T-cell (primary cell): Measurements from ENCODE around the gene CLHC1. TPM values are rescaled to one million over a fixed set of nuclear protein-coding genes. Genes with fewer than 3 reads are reported as not detected.
"Not testable (repeated sequence)": the region's sequence is repeated elsewhere in the genome, so short reads cannot be mapped to it uniquely, and the experiment has no call there.

Experiments
- ATAC-seq, 4 experiments: fragments of 200-7000 bp in 3 of 4; fragments of 150-1000 bp in 1 of 4; cut with Tn5 transposase; replicated peaks in 1 of 4; 1 replicate in 3 of 4; 2 replicates in 1 of 4; pipeline ENCODE4 v1.10.0; 2021; ENCODE audit warnings: moderate library complexity in 3 of 4, mild to moderate bottlenecking in 2 of 4, moderate number of reproducible peaks in 1 of 4
- CTCF ChIA-PET, 2 donors: fragments of 300-600 bp; sonication (Branson Sonifier 250); formaldehyde crosslinking; loops; one replicate each; lab custom pipeline; 2022; ENCODE audit warnings: antibody characterized with exemption in 2 of 2; lab: Charles Lee
- POLR2A ChIA-PET, 2 donors: fragments of 300-600 bp; sonication (Branson Sonifier 250); formaldehyde crosslinking; loops; one replicate each; lab custom pipeline; 2022; ENCODE audit warnings: antibody characterized with exemption in 2 of 2; lab: Charles Lee
- DNase-seq, 35 experiments: peaks; one replicate each; pipeline versions ENCODE4 v3.0.0 to v3.0.0-alpha.2; 2013 to 2023
- H3K27ac ChIP-seq: one replicate; pipeline ENCODE4 v1.5.1; 2013; ENCODE audit warnings: low read length
- H3K27me3 ChIP-seq, 2 experiments: replicated peaks in 1 of 2; 1 replicate in 1 of 2; 2 replicates in 1 of 2; pipeline versions ENCODE4 v1.6.1 to v1.7.0; 2013; ENCODE audit warnings: low read length in 1 of 2, mixed read lengths in 1 of 2; ENCODE audit not compliant: control insufficient read depth in 2 of 2, insufficient read depth in 2 of 2; ENCODE audit errors: extremely low read depth in 1 of 2
- H3K36me3 ChIP-seq, 2 donors: 1 replicate in 1 of 2; 2 replicates in 1 of 2; pipeline versions ENCODE4 v1.6.1 to v1.7.0; 2013; ENCODE audit warnings: low read length in 1 of 2; ENCODE audit not compliant: control insufficient read depth in 2 of 2, insufficient read depth in 1 of 2; ENCODE audit errors: extremely low read depth in 1 of 2
- H3K4me1 ChIP-seq, 2 experiments: 1 replicate in 1 of 2; 2 replicates in 1 of 2; pipeline versions ENCODE4 v1.6.1 to v1.7.0; 2013; ENCODE audit warnings: low read length in 2 of 2, mixed read lengths in 1 of 2; ENCODE audit not compliant: insufficient read depth in 2 of 2, control insufficient read depth in 1 of 2; ENCODE audit errors: extremely low read depth in 1 of 2
- H3K4me3 ChIP-seq, 2 donors: 1 replicate in 1 of 2; 2 replicates in 1 of 2; pipeline versions ENCODE4 v1.5.1 to v1.7.0; 2013; ENCODE audit warnings: mild to moderate bottlenecking in 2 of 2, low read length in 1 of 2, moderate library complexity in 1 of 2; ENCODE audit not compliant: control insufficient read depth in 1 of 2; ENCODE audit errors: extremely low read depth in 1 of 2
- H3K9me3 ChIP-seq: 2 replicates; pipeline ENCODE4 v1.7.0; 2013
- H3K27ac Mint-ChIP-seq, 2 donors: one replicate each; pipeline ENCODE4 v1.8.0; 2020 to 2021; ENCODE audit warnings: mild to moderate bottlenecking in 2 of 2, mixed read lengths in 2 of 2
- H3K27me3 Mint-ChIP-seq, 2 donors: one replicate each; pipeline ENCODE4 v1.8.0; 2021 to 2022; ENCODE audit warnings: mixed read lengths in 2 of 2
- H3K36me3 Mint-ChIP-seq: one replicate; pipeline ENCODE4 v1.8.0; 2021; ENCODE audit warnings: mixed read lengths
- H3K4me1 Mint-ChIP-seq, 3 donors: one replicate each; pipeline ENCODE4 v1.8.0; 2020 to 2022; ENCODE audit warnings: mixed read lengths in 3 of 3, mild to moderate bottlenecking in 1 of 3
- H3K4me3 Mint-ChIP-seq, 3 donors: one replicate each; pipeline ENCODE4 v1.8.0; 2020 to 2022; ENCODE audit warnings: mild to moderate bottlenecking in 3 of 3, mixed read lengths in 3 of 3, moderate library complexity in 3 of 3
- H3K9me3 Mint-ChIP-seq, 3 donors: one replicate each; pipeline ENCODE4 v1.8.0; 2020 to 2022; ENCODE audit warnings: mixed read lengths in 3 of 3
- WGBS: methylation state at CpG from one replicate; pipeline ENCODE4 v1.1.5; 2013; ENCODE audit warnings: missing lambda C conversion rate; ENCODE audit not compliant: insufficient coverage; 5-methylcytosine and 5-hydroxymethylcytosine counted together
- total RNA-seq, 35 experiments: library from RNA in 6 of 35; stranded (reverse) in 6 of 35; fragments of 120-200 nt in 1 of 35; gene quantifications; one replicate each; pipeline versions ENCODE4 v1.2.1 to v1.2.4 and lab custom pipeline; 2013 to 2026

Gene CLHC1
- total RNA-seq, 5 donors from 2014 or later (not counting 1 experiment from before 2014, with no cell fraction given), result 5.7 to 14.3 (median 9.2) TPM

- H3K27me3 Mint-ChIP-seq, result no peaks in the 10 kb centered on the region
- H3K4me3 Mint-ChIP-seq, result no peak overlapping the region
- Histone ChIP-seq H3K4me1 (no peaks in the 10 kb centered on the region), H3K27me3 (no peaks in the 10 kb centered on the region), H3K27ac (no peak overlapping the region), H3K36me3 (no peaks in the 10 kb centered on the region), H3K4me3 (no peak overlapping the region), H3K9me3 (no peaks in the 10 kb centered on the region)
- DNase-seq (no peak), ATAC-seq (no peak)
- WGBS, result no CpG with 5 or more reads among the region's 2 CpGs
- H3K9me3 Mint-ChIP-seq, result no peaks in the 10 kb centered on the region
- CTCF ChIA-PET, result interaction anchor here in 1 of 2 donors (0.5 kb wide), 1 partner anchor 36 kb away, joined by 9 read pairs; no protein-coding TSS in a partner anchor
- H3K4me1 Mint-ChIP-seq, result peaks cover 0 to 9% (median 0%) of the 10 kb centered on the region in 3 donors
- no peaks in the 10 kb centered on the region for H3K36me3 Mint-ChIP-seq
- H3K27ac Mint-ChIP-seq, result no peak overlapping the region
- POLR2A ChIA-PET, result no interaction called here
Observed at GRCh38 chr2:55148269-55148668, 83.8 kb downstream of the CLHC1 start.

- no peaks in the 10 kb centered on the region for H3K4me1 ChIP-seq
- Mint-ChIP-seq H3K27me3 (no peaks in the 10 kb centered on the region), H3K27ac (no peak overlapping the region), H3K4me3 (no peak overlapping the region), H3K36me3 (no peaks in the 10 kb centered on the region), H3K4me1 (peaks cover 1 to 9% (median 2%) of the 10 kb centered on the region in 3 donors), H3K9me3 (no peaks in the 10 kb centered on the region)
- POLR2A ChIA-PET, result no interaction called here
- 75% methylated on average over 1 of the region's 3 CpGs for WGBS
- DNase-seq (no peak), ATAC-seq (no peak)
- no peaks in the 10 kb centered on the region for H3K27me3 ChIP-seq
- H3K27ac ChIP-seq, result no peak overlapping the region
- H3K36me3 ChIP-seq, result no peaks in the 10 kb centered on the region
- H3K9me3 ChIP-seq, result no peaks in the 10 kb centered on the region
- H3K4me3 ChIP-seq, result no peak overlapping the region
- CTCF ChIA-PET, result interaction anchor here in 1 of 2 donors (0.5 kb wide), 1 partner anchor 23 kb away, joined by 8 read pairs; no protein-coding TSS in a partner anchor
Observed at GRCh38 chr2:55147531-55147930, 84.6 kb downstream of the CLHC1 start.

GRCh38 chr2:55147041-55147440 lies 85.1 kb downstream of the CLHC1 start:
- H3K36me3 ChIP-seq, result no peaks in the 10 kb centered on the region
- Mint-ChIP-seq H3K4me3 (no peak overlapping the region), H3K27me3 (no peaks in the 10 kb centered on the region), H3K9me3 (no peaks in the 10 kb centered on the region), H3K4me1 (peaks cover 6 to 14% (median 7%) of the 10 kb centered on the region in 3 donors), H3K27ac (no peak overlapping the region), H3K36me3 (no peaks in the 10 kb centered on the region)
- WGBS, result 89% methylated on average over 4 of the region's 5 CpGs
- ChIA-PET CTCF (no interaction called here), POLR2A (no interaction called here)
- no peak for DNase-seq
- no peak overlapping the region for H3K4me3 ChIP-seq
- H3K4me1 ChIP-seq, result peaks cover 0 to under 1% of the 10 kb centered on the region in 2 experiments
- H3K9me3 ChIP-seq, result no peaks in the 10 kb centered on the region
- H3K27me3 ChIP-seq, result no peaks in the 10 kb centered on the region
- no peak overlapping the region for H3K27ac ChIP-seq
- no peak for ATAC-seq

- Mint-ChIP-seq H3K4me3 (no peak overlapping the region), H3K27me3 (no peaks in the 10 kb centered on the region)
- POLR2A ChIA-PET, result no interaction called here
Observed at GRCh38 chr2:55146263-55146662, 85.8 kb downstream of the CLHC1 start.

GRCh38 chr2:55144922-55145820 lies 86.9 kb downstream of the CLHC1 start:
- Mint-ChIP-seq H3K27me3 (no peaks in the 10 kb centered on the region), H3K4me1 (peaks cover 11 to 15% (median 12%) of the 10 kb centered on the region in 3 donors), H3K9me3 (no peaks in the 10 kb centered on the region), H3K4me3 (no peak overlapping the region), H3K27ac (no peak overlapping the region), H3K36me3 (no peaks in the 10 kb centered on the region)
- ChIA-PET CTCF (no interaction called here), POLR2A (no interaction called here)
- no peak for ATAC-seq
- Histone ChIP-seq H3K27me3 (no peaks in the 10 kb centered on the region), H3K4me1 (peaks cover 0 to 8% of the 10 kb centered on the region in 2 experiments), H3K27ac (no peak overlapping the region), H3K36me3 (no peaks in the 10 kb centered on the region), H3K4me3 (no peak overlapping the region), H3K9me3 (no peaks in the 10 kb centered on the region)
- 93% methylated on average over 3 of the region's 12 CpGs for WGBS
- DNase-seq, result no peak

More at GRCh38 chr2:55146263-55146662, 85.8 kb downstream of the CLHC1 start:
- no peaks in the 10 kb centered on the region for H3K36me3 Mint-ChIP-seq
- ATAC-seq (no peak), DNase-seq (no peak)
- H3K27ac ChIP-seq, result no peak overlapping the region
- peaks cover 0 to 8% of the 10 kb centered on the region in 2 experiments for H3K4me1 ChIP-seq
- WGBS, result no CpG with 5 or more reads among the region's 2 CpGs
- H3K4me3 ChIP-seq, result no peak overlapping the region
- H3K36me3 ChIP-seq, result no peaks in the 10 kb centered on the region
- no peaks in the 10 kb centered on the region for H3K27me3 ChIP-seq
- H3K27ac Mint-ChIP-seq, result no peak overlapping the region
- peaks cover 12 to 15% (median 12%) of the 10 kb centered on the region in 3 donors for H3K4me1 Mint-ChIP-seq
- H3K9me3 Mint-ChIP-seq, result no peaks in the 10 kb centered on the region
- CTCF ChIA-PET, result no interaction called here
- H3K9me3 ChIP-seq, result no peaks in the 10 kb centered on the region

GRCh38 chr2:55143706-55144105 lies 88.4 kb downstream of the CLHC1 start:
- H3K4me1 Mint-ChIP-seq, result peaks cover 11 to 15% (median 12%) of the 10 kb centered on the region in 3 donors
- H3K36me3 Mint-ChIP-seq, H3K4me1 ChIP-seq, H3K27ac Mint-ChIP-seq, ATAC-seq, CTCF ChIA-PET, DNase-seq, H3K27me3 ChIP-seq, H3K9me3 ChIP-seq, H3K27ac ChIP-seq, H3K27me3 Mint-ChIP-seq, H3K4me3 ChIP-seq, H3K36me3 ChIP-seq, H3K4me3 Mint-ChIP-seq, H3K9me3 Mint-ChIP-seq: not testable (repeated sequence)
- POLR2A ChIA-PET, result interaction anchor here in 1 of 2 donors (0.7 kb wide), 1 partner anchor 81 kb away, joined by 5 read pairs; no protein-coding TSS in a partner anchor
- WGBS, result no CpG with 5 or more reads among the region's 2 CpGs
